Activated CD8-positive, alpha-beta memory T cell treated with anti-CD3 and anti-CD28 coated beads for 4 hours (primary cell): ENCODE data around the gene TMEM201.

Experiments
- DNase-seq, 2 donors: peaks; one replicate each; pipeline ENCODE4 v3.0.0-alpha.2; 2020; ENCODE audit warnings: low read depth in 2 of 2

The TMEM201 gene

DNA sequence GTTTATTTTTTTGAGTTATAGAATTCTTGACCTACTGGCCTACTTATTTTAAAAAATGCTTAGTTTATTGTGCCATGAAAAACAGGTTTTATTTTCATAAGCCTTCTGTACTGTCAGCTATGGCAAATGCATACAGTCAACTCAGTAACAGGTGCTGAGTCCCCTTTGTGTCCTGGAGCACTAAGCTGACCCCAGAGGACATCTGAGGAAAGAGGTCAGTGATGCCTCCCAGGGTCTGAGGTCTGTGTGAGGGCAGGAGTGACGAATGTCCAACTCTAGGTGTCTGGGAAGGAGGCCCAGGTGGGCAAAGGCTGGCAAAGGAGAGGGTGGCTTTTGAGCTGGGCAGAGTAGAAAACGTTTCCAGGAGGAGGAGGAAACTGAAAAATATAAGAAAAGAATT lies 7.8 kb upstream of the TMEM201 start:
- no peak for DNase-seq

DNA sequence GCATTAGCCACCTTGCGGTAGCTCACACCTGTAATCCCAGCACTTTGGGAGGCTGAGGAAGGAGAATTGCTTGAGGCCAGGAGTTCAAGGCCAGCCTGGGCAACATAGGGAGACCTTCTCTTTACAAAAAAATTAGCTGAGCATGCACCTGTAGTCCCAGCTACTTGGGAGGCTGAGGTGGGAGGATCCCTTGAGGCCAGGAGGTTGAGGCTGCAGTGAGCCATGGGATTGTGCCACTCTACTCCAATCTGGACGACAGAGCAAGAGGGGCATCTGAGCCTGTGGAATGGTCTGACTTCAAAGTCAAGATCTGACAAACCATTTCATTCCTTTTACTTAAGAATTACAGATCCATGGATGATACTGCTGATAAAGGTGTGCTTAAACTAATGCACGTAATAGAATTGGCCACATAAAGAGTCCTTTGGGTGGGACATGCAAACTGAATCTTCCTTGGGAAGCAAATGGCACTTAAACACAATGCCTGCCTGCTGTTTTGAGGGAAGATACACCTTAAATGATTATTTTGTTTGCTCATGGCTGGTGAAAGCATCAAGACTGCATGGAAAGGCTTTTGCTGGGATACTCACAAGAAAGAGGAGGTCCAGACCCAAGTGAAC lies 2.5 kb upstream of the TMEM201 start:
- DNase-seq: no peak

DNA sequence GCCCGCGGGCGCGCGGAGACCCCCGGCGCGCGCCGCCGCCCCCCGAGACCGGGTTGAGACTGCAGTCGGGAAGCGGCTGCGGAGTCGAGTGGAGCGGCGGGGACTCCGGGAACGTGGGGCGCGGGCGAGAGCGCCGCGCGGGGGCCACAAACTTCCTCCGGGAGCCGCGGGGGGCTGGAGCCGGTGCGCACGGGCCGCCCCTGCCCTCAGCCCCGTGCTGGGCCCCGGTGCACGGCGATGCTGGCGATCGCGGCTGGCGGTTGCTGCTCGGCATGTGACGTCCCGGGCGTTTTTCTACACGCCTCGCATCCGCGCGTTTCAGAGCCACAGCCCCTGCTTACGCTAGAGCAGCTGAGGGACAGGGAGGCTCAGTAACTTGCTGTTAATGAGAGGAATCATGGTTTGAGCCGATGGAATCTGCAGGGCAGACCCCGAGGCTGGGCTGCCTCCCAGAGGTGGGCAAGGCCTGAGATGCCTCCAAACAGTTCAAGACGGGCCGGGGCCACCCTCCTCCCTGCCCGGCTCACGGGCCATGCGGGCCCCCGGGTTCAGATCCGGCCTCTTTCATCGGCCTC lies 520 bp downstream of the TMEM201 start:
- no peak for DNase-seq

DNA sequence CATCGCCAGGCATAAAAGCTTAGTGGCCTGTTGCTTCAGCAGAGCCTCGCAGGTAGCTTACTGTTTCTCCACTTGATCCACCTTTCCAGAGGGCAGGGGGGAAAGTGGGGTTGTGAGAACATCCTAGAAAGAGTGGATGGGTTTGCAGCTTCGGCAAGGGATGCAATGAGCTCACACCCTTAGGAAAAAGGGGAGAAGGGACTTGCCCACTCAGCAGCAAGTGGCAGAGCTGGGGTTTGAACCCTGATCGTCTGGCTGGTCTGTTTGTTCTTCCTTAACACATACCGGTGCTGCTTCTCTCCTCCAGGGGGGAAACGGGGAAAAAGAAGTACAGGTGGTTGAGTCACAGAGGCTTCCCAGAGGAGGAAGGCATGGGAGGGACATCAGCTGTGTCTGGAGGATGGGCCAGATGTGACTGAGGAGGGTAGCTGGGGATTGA lies 1.0 kb downstream of the TMEM201 start:
- DNase-seq: no peak

DNA sequence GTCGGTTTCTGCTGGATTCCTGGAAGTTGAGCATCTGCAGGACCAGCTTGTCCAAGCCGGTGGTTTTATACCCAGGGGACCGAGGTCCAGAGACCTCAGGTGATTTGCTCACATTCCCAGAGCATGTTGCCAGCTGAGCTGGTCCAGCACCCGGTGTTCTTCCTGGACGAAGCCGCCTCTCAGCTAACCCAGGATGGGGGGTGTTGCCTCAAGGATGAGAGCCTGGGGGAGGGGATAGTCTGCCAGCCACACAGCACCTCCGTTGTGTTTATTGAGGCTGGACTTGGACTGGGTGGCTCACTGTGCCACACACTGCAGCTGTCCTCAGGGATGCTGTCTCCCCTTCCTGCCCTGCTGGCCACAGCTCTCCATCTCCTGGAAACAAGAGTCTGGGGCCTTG lies 1.5 kb downstream of the TMEM201 start:
- DNase-seq: no peak

DNA sequence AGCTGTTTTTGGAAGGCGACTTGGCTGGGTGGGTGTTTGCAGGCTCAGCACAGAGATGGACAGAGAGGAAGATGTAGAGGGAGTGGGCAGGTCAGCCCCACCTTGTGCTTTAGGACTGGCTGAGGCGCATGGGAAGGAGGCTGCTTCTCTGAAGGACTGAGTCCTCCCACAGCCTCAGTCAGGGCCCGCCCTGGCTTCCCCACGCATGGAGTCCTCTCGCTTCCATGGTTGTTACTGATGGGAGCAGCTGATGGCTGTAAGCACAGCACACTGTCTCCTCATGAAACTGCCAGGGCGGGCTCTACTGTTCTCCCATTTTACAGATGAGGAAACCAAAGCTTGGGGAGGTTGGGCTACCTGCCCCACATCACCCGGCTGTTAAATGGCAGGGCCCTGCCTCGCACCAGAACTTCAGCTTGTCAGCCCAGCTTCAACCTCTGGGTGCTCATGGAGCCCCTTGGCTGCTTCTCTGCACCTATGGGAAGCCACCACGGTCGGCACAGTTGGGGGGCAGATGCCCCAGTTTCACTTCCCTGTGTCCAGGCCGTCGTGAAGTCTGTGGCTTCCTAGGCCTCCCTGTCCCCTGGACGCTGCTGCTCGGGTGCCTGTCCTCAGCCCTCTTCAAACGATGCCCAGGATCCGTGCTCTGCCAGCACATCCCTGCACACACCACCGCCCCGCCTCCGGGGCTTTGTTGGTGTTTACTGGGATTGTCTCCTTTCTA lies 2.4 kb downstream of the TMEM201 start:
- no peak for DNase-seq

DNA sequence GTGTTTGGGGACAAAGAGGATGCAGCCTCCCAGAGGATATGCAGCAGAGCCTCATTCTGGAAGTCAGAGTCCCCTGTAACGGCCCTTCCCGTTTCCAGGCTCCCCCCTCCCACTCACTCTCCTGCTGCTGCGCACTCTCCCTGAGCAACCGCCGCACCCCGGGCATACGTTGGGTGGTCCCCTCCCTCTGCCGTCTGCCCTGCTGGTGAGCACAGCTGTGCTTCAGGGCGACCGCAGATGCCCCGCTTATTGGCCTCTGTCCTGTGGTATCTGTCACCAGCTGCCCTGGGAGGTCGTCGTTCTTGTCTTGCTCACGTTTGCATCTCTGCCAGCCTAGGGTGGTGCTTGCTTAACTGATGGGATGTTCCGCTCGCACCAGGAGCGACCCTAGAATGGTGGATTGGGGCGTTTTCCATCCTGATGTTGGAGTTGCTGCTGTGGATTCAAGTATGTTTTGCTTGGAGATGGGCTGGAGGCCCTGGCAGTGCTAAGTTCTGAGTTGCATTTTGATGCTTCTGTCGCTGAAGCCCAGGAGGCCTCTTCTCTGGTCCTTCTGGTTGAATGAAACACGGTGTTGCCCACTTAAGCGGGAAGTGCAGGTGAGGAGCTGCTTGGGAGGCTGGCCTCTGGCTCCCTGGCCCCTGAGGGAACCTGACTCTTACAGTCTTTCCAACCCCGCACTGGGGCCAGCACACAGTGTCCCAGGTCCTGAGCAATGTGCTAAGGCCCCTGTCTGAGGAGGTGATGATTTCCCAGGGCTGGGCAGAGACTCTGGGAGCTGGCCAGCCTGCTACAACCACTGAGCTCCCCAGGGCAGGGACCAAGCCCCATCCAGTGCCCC lies 3.2 kb downstream of the TMEM201 start:
- DNase-seq: no peak

DNA sequence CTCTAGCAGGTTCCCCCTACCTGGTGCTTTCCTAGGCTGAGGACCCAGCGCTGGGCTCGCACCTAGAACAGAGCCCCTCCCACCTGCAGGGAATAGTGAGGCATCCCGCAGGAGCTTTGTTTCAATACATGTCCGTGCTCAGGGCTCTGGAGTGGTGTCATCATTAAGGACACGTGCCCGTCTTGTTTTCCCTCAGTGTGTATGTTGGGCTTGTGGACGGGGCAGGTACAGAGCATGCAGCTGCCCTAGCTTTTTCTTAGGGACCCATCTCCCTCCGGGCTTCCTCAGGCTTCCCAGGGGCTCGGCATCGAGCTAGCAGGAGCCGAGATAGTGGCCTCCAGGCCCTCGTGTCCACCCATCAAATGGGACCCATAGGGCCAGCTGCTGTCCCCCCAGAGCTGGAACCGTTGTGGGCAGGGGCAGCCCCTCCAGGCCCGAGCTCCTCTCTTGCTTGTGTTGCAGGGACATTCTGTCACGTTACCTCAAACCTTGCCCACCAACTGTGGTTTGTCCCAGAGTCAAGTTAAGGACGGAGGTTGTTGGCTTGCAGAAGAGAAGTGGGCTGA lies 3.9 kb downstream of the TMEM201 start:
- DNase-seq: no peak

DNA sequence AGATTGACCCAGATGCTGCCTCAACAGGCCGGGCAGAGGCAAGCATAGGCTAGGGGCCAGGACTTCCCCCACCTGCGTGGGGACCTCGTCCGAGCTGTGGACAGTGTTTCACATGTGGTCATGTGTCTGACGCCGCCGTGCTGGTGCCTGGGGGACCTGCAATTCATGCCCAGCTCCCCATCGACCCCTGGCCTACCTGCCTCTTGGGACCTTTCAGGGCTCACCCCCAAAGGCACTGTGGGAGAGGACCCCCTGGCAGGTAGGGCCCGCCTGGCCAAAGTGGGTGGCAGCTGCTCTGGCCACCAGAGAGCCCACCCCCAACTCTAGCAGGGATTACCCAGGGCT lies 4.4 kb downstream of the TMEM201 start:
- DNase-seq: no peak

DNA sequence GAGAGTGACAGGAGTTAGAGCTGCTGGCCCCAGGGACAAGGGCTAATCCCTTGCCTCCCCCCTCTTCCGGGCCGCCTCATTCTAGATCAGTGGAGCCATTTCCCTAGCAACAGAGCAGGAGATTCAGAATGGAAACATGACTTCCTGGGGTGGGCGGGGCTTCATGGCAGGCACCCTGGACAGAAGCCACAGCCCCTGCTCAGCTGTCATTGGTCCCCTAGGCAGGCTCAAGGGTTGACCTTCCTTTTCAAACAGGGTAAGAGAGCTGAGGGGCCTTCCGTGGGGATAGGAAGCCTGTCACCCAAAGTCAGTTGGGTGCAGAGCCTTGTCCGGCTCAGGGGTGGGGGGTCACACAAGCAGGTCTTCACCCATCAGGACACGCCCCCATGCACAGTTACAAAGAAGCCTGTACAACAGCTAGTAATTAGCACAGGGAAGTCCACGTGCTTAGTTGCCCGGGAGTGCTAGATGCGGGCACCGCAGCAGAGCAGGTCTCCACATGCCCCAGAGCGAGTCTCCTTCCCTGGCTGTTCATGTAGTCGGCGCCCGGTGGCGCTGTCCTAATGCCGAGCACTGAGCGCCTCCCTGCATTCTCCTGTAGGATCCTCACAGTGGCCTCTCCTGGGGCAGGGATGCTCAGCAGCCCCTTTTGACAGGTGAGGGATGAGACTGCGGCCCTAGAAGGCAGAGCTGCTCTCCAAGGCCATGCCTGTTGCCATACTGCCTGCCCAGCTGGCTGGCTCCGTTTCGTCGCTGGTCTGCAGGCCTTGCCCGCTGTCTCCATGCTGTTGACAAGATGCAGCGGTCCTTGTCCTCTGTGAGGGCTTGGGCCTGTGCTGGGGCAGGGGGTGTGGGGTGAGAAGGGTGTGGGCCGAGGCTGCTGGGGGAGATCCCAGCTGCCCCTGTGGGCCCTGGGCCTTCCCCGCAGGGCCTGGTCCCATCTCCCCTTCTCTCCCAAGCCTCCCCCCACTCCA lies 5.1 kb downstream of the TMEM201 start:
- no peak for DNase-seq

DNA sequence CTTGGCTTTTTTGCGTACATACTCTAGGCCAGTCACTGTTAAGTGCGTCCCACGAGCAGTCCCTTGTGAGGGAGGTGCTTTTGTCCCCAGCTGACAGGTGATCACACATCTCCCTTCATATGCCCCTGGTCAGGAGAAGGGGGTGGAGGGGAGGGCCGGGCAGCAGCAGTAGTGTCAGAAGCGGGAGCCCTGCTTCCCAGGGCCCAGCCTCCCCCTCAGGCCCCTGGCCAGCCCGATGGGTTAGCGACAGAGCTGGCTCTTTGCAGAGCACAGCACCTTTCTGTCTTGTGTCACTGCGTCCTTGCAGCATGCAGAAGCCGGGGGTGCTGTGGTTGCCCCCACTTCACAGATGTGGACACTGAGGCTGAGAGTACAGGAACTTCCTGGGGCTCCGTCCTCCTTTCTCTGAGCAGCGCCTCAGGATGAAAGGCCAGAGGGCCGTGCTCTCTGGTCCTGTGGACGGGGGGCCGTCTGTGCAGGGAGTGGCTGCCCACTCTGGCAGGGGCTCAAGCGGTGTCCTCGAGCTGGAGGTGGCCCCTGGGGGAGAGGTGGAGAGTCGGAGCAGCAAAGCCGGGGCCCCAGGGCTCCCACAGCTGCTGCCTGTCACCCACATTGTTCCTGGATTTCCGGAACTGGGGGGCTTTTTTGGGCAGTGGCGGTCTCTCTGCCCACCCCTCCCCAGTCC lies 5.9 kb downstream of the TMEM201 start:
- DNase-seq: no peak

DNA sequence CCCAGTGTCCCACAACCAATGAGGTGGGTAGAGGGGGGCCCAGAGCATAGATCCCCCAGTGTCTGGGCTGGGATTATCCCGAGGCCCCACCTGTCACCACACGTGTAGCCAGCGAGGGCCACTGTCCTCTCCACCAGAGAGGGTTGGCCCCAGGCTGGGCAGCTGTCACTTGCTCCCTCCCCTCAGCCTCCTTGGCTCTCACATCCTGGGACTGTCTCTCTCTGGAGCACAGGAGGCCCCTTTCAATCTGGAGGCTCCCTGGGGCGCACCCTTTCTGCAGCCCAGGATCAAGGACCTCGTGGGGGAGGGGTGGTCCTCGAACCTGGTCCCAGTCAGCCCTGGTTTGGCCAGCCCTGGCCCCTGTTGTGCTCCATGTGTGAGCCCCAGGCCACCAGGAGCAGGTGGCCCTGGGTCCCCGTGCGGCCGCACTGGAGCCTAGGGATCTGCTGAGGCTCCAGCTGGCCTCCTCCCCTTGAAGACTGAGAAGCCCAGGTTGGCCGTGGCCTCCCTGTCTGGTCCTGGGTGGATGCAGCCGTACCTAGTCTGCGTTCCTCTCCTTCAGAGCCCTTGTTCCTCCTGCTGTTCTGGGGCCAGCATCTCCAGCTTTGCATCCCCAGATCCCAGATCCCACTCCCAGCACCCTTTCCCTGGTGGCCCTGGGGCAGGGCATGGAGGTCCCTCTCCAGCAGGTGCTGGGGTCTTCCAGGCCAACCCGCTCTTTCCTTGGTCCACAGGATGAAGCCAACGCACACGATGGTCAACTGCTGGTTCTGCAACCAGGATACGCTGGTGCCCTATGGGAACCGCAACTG lies 6.7 kb downstream of the TMEM201 start:
- no peak for DNase-seq

DNA sequence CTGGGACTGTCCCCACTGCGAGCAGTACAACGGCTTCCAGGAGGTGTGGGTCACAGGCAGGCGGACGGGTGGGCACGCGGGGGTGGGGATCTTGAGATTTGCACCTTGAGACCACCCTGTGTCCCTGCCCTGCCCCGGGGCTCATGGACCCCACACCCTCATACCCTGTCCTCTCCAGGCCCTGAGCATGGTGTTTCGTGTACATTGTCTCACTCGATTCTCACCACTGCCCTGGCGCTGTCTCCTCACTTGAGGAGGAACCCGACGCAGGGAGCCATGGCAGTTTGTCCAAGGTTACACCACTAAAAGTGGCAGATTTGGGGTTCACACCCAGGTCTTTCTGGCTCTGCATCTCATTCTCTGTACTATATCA lies 7.2 kb downstream of the TMEM201 start:
- no peak for DNase-seq

DNA sequence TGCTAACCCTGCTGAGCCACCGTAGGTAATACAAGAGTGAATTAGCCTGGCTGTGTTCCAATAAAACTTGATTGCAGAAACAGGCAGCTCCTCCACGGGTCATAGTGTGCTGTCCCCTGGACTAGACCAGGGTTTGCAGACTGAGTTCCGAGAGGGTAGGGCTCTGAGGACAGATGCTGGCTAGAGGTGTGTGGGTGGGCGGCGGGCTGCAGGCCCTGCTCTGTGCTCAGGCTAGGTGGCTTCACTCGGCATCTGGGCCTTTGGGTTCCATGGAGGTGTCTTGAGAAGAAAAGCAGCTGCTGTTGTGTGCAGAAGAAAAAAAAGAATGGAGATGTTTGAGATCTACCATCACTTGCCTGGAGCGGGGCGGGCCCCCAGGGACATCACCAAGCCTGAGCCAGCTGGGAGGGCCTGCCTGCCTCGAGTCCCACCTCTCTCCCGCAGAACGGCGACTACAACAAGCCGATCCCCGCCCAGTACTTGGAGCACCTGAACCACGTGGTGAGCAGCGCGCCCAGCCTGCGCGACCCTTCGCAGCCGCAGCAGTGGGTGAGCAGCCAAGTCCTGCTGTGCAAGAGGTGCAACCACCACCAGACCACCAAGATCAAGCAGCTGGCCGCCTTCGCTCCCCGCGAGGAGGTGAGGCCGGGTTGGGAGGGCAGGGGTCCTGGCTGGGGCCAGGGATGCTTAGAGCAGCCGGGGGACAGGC lies 7.9 kb downstream of the TMEM201 start:
- DNase-seq: no peak

DNA sequence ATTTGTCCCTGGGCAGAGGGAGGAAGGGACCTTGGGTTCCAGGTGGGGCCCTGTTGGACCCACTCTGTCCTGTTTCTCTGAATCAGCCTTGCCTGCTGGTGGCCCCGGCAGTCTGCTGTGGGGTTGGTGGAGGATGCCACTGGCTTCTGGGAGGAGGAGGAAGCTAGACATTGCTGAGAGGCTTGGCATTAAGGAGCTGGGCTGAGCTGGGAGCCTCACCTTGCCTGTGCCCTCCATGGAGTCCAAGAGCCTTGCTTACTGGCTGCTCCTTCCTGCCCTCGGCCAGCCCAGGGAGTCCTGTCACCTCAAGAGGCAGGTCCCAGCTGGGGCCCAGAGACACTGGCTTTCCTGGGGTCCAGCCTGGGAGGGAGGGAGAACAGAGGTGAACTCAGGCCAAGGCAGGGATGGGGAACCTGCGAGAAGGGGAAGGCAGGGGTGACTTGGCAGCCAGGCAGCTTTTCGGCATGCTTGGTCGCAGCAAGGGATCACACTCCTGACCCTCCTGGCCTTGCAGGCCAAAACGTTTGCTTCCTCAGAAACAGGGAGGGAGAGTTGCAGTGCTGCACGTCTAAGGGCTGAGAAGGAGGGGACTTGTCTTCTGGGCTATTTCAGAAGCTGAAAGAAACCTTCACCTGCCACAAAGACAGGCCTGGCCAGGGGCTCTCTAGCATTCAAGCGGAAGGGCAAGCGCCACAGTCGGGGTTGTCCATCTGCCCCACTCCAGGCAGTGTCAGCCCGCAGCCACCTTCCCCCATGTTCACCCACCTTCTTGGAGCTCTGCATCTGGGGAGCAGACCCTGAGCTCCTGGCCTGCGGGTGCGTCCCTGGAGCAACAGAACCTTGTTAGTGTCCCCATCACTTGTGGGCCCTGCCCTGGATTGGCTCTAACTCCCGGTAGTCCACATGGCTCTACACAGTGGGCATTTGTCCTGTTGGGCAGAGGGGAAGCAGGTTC lies 8.9 kb downstream of the TMEM201 start:
- no peak for DNase-seq

DNA sequence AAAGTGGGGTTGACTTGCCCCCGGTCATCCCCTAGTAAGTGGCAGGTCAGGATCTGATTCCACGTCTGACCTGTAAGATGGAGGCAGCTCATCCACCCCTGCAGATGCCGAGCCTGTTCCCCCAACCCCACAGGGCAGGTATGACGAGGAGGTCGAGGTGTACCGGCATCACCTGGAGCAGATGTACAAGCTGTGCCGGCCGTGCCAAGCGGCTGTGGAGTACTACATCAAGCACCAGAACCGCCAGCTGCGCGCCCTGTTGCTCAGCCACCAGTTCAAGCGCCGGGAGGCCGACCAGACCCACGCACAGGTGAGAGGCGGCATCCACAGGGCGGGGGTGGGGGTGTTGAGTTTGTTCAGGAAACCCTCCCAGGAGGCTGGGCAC lies 9.6 kb downstream of the TMEM201 start:
- DNase-seq: no peak

DNA sequence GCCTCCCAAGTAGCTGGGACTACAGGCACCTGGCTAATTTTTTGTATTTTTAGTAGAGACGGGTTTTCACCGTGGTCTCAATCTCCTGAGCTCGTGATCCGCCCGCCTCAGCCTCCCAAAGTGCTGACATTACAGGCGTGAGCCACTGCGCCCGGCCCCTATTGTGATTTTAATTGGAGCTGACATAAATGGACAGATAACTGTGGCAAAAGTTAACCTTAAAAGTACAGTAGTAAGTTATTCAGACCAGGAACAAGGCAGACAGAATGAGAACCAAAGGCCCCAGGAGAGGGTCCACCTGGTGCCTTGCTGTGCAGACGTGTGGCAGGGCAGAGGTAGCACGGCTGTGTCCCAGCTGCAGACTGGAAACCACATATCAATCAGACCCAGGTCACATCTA lies 11.0 kb downstream of the TMEM201 start:
- DNase-seq: no peak
